ENCODE measurements around the gene AFG1L. TPM values are rescaled to one million over a fixed set of nuclear protein-coding genes. Genes with fewer than 3 reads are reported as not detected.
"Not testable (repeated sequence)": the region's sequence is repeated elsewhere in the genome, so short reads cannot be mapped to it uniquely, and the experiment has no call there.

AFG1L gene
- total and polyA plus RNA-seq, 7 donors = 2.4 to 10.4 (median 5.4) TPM

- DNase-seq = no peak
- peaks cover 2% of the 10 kb centered on the region for H3K4me1 ChIP-seq
- TF ChIP-seq CTCF (IDR thresholded peaks at IDR 0.05) = no peak
- no peaks in the 10 kb centered on the region for H3K9me3 ChIP-seq
- no peak overlapping the region for H3K27ac ChIP-seq
- H3K4me3 ChIP-seq = no peak overlapping the region
- ATAC-seq = no peak
- 94 to 97% (median 95%) methylated on average over 2 of the region's 2 CpGs for WGBS, 3 donors
- intact Hi-C loops (cut with DNase I) = no loop called here
- no peaks in the 10 kb centered on the region for H3K36me3 ChIP-seq (ENCODE audit: insufficient read depth in 1 of 2, low read depth in 1 of 2)
- no peaks in the 10 kb centered on the region for H3K27me3 ChIP-seq (ENCODE audit: insufficient read depth in 3 of 3, low read length in 2 of 3)
Observed at GRCh38 chr6:108304646-108305045, 9.8 kb downstream of the AFG1L start.

GRCh38 chr6:108308641-108309040 is 13.8 kb downstream of the AFG1L start:
- intact Hi-C loops (cut with DNase I); H3K27me3 ChIP-seq (ENCODE audit: insufficient read depth in 3 of 3, low read length in 2 of 3); ATAC-seq; DNase-seq; H3K27ac ChIP-seq; H3K4me1 ChIP-seq; H3K4me3 ChIP-seq; H3K36me3 ChIP-seq (ENCODE audit: insufficient read depth in 1 of 2, low read depth in 1 of 2); H3K9me3 ChIP-seq: not testable (repeated sequence)
- WGBS, 3 donors = 78 to 91% (median 90%) methylated on average over 4 of the region's 4 CpGs

GRCh38 chr6:108309844-108310243 is 15.0 kb downstream of the AFG1L start:
- Histone ChIP-seq H3K36me3 (ENCODE audit: insufficient read depth in 1 of 2, low read depth in 1 of 2) (no peaks in the 10 kb centered on the region), H3K9me3 (no peaks in the 10 kb centered on the region), H3K4me3 (no peak overlapping the region), H3K27me3 (ENCODE audit: insufficient read depth in 3 of 3, low read length in 2 of 3) (no peaks in the 10 kb centered on the region), H3K27ac (no peak overlapping the region), H3K4me1 (no peaks in the 10 kb centered on the region)
- WGBS, 3 donors = 94 to 99% (median 97%) methylated on average over 5 of the region's 5 CpGs
- no peak for ATAC-seq
- no peak for DNase-seq
- intact Hi-C loops (cut with DNase I) = no loop called here
- no peak for TF ChIP-seq CTCF (IDR thresholded peaks at IDR 0.05)

- Histone ChIP-seq H3K4me1 (no peaks in the 10 kb centered on the region), H3K4me3 (no peak overlapping the region), H3K9me3 (no peaks in the 10 kb centered on the region), H3K27me3 (ENCODE audit: insufficient read depth in 3 of 3, low read length in 2 of 3) (no peaks in the 10 kb centered on the region), H3K27ac (no peak overlapping the region), H3K36me3 (ENCODE audit: insufficient read depth in 1 of 2, low read depth in 1 of 2) (no peaks in the 10 kb centered on the region)
- ATAC-seq (no peak), DNase-seq (no peak)
- intact Hi-C loops (cut with DNase I) = no loop called here
- TF ChIP-seq CTCF (IDR thresholded peaks at IDR 0.05) = no peak
Observed at GRCh38 chr6:108312605-108313004, 17.8 kb downstream of the AFG1L start.

- WGBS, 3 donors = 94 to 98% (median 96%) methylated on average over 3 of the region's 3 CpGs
- TF ChIP-seq CTCF (IDR thresholded peaks at IDR 0.05) = no peak
- peaks cover 0 to 22% of the 10 kb centered on the region in 2 donors for H3K36me3 ChIP-seq (ENCODE audit: insufficient read depth in 1 of 2, low read depth in 1 of 2)
- H3K9me3 ChIP-seq = no peaks in the 10 kb centered on the region
- no peak overlapping the region for H3K4me3 ChIP-seq
- no peak for ATAC-seq
- DNase-seq = no peak
- intact Hi-C loops (cut with DNase I) = no loop called here
- no peak overlapping the region for H3K27ac ChIP-seq
- H3K4me1 ChIP-seq = peaks cover 15% of the 10 kb centered on the region
- no peaks in the 10 kb centered on the region for H3K27me3 ChIP-seq (ENCODE audit: insufficient read depth in 3 of 3, low read length in 2 of 3)
Observed at GRCh38 chr6:108321253-108321747, 26.4 kb downstream of the AFG1L start.
